ENCODE results near the gene SLC1A1. TPM values are rescaled to one million over a fixed set of nuclear protein-coding genes. Genes with fewer than 3 reads are reported as not detected.
"Not testable (repeated sequence)": the region's sequence is repeated elsewhere in the genome, so short reads cannot be mapped to it uniquely, and the experiment has no call there.

SLC1A1 gene
- polyA plus RNA-seq, 3 donors: 17.6 to 26.7 (median 18.7) TPM

DNA sequence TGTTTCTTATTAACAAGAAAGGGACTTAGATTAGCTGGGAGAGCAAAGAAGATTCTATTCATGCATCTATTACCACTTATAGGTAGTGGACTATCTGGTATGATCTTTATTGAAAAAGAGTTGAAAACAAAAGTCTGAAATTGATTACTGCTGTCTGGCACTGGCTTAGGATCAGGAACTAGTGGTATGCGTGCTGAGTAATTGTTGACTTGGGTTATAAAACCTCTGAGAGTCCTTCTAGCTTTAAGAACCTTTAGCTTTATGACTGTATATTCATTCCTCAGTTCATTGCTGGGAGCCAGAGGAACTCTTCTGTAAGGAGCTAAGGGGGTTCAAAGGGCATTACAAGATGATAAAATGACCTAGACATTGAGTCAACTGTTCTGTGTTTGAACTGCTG is 7.6 kb downstream of the SLC1A1 start:
- DNase-seq (ENCODE audit: extremely low read depth in 1 of 11, low read depth in 9 of 11, low spot score in 4 of 11): no peak

DNA sequence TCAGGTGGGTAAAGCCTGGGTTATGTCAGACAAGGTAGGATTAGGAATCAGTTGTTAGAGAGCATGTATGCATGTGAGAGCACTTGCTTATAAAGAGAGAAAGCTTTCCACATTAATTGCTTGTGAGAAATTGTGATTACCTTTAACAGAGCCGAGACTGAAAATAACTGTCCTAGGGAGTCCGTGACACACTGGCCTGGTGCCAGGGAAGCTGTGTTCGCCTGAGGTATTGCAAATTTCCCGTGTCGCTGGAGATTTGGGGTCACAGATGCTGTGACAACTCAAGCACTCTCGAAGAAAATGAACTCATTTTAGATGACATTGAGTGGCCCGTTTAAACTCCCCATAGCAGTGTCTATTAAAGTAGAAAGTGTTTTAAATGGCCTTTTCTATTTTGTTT is 9.6 kb downstream of the SLC1A1 start:
- DNase-seq (ENCODE audit: extremely low read depth in 1 of 11, low read depth in 9 of 11, low spot score in 4 of 11): no peak

DNA sequence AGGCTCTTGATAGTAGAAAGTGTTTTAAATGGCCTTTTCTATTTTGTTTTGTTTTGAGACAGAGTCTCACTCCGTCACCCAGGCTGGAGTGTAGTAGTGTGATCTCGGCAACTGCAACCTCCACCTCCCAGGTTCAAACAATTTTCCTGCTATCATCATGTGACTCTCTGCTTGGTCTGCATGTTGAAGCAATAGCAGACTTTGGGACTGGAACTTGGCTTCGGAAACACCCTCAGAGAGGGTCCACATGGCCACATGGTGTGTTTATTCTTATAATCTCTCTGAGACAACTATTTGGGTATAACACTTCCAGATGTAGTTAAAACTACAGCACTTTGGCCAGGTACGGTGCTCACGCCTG is 10.9 kb downstream of the SLC1A1 start:
- no peak for DNase-seq (ENCODE audit: extremely low read depth in 1 of 11, low read depth in 9 of 11, low spot score in 4 of 11)

DNA sequence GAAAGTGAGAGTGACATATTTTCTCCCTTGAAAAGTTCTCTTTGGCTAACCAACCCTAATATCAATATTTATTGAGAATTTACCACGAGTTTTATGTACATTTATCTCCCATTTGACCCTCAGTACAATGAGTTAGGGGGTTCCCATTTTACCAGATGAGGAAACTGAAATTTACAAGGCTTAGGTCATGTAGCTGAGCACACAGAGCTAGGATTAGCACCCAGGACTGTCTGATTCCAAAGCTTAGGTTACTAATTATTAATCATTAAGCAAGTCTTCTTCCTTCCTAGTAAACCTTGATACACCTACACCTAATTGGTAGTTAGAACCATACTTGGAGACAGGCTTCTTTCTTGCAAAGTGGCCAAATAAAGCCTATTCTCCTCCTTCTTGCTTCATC is 12.2 kb downstream of the SLC1A1 start:
- DNase-seq (ENCODE audit: extremely low read depth in 1 of 11, low read depth in 9 of 11, low spot score in 4 of 11): no peak

DNA sequence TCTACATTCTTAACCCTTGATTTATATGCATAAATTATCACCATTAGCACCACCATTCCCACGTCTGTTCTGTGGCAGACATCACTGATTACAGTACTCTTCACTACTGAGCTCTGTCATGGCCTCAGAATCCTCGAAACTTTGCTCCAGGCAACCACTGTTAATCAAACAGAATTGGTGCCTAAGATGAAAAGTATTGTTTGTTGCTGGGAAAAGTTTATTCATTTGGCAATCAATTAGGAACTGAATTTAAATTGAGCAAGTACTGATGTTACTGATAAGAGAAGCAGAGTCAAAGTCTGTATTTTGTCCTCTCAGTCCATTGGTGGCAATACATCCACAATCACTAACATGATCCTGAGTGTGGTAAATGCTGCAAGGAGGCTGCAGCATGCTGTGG is 12.8 kb downstream of the SLC1A1 start:
- no peak for DNase-seq (ENCODE audit: extremely low read depth in 1 of 11, low read depth in 9 of 11, low spot score in 4 of 11)

DNA sequence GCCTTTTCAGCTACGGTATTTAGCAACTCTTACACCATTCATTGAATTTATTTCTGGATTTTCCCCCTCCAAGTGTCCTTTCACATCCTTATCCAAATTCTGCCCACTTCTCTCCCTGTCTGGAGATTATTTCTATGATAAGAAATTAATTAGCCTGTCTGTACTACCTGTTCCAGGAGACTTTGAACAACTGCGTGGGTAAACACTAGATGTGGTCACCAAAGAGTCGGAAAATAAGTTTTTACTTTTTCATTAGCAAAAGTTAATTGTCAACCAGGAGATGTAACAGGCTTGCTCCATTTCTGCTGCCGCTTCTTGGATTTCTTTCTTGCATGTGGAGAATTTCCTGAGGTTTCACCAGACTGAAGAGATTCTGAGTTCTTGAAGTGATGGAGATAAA is 14.0 kb downstream of the SLC1A1 start:
- DNase-seq (ENCODE audit: extremely low read depth in 1 of 11, low read depth in 9 of 11, low spot score in 4 of 11): no peak

DNA sequence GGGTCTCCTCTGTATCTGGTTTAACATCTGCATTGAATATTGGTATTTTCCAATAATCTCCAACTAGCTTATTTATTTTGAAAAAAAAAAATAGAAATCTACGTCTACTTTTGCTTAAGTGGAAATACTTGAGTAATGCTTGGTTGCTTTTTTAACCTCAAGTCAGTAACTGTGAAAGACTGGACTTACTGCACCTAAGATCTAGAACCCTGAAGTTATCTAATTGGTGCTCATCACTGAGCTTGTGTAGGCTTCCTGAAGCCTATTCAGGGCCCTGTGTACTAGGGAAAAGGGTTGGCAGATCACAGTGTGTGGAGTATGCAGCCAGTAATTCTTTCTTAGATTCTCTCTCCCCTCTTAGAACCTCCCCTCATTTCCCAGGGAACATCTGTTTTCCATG is 16.2 kb downstream of the SLC1A1 start:
- DNase-seq (ENCODE audit: extremely low read depth in 1 of 11, low read depth in 9 of 11, low spot score in 4 of 11): no peak

DNA sequence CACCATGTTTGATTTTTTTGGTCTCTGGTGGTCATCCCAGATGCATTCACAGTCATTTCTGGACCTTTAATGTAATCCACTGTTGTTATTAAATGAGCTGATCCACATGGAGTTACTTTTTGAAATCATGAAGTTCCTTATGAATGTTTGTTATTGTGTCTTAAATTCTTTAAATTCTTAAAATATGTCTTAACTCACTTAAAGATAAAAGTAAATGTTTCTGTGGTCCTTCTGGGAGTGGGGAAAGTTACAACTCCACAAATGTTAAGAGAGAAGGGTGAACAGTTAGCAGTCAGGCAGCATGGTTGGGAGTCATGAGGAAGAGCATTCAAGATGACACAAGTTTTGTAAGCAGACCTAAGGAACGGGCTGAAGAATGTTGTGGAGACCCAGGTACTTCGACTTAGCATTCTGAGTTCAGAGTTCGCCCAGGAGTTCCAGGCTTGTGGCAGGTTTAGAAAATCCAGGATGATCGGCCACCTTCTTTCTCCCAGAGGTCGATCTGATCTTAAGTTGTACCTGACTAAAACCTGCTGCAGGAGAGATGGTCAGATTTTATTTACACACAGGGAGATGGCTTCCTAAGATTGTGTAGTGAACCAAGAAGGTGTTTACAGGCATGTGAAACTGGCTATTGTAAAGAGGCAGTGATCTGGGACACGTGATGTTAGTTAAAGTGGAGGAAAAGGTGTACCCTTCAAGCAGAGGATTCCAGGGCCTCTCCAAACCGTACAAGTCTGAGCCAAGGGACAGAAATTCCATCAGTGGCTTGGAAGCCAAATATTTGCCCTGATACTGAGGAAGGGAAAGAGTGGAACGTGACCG is 17.2 kb downstream of the SLC1A1 start:
- DNase-seq (ENCODE audit: extremely low read depth in 1 of 11, low read depth in 9 of 11, low spot score in 4 of 11): no peak

DNA sequence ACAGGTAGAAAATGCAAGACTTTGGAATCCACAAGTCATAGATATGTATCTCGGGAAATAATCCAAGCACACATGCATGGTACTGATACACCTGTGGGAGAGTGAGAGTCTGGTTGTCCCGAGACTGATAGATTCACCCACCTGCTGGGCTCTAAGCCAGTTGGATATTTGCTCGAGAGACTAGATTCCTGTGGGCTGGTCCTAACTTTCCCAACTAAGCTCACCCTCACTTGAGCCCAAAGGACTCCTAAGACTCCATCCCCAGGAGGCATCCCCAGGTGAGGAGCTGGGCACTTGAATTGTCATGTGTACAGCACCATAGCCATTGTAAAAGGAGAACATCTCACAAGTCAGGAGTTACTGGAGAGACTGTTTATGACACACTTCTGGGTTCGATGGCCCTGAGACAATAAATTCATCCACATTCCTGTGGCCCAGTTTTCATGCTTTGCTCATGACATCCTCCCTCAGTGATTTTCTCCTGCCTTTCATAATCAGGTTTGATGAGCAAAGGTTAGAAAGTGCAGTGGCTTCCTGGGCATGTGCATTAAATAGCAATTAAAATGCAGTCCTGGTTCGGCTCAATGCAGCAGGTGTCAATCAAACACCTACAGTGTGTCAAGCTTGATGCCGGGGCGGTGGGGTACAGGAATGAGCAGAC is 18.1 kb downstream of the SLC1A1 start:
- DNase-seq (ENCODE audit: extremely low read depth in 1 of 11, low read depth in 9 of 11, low spot score in 4 of 11): no peak

DNA sequence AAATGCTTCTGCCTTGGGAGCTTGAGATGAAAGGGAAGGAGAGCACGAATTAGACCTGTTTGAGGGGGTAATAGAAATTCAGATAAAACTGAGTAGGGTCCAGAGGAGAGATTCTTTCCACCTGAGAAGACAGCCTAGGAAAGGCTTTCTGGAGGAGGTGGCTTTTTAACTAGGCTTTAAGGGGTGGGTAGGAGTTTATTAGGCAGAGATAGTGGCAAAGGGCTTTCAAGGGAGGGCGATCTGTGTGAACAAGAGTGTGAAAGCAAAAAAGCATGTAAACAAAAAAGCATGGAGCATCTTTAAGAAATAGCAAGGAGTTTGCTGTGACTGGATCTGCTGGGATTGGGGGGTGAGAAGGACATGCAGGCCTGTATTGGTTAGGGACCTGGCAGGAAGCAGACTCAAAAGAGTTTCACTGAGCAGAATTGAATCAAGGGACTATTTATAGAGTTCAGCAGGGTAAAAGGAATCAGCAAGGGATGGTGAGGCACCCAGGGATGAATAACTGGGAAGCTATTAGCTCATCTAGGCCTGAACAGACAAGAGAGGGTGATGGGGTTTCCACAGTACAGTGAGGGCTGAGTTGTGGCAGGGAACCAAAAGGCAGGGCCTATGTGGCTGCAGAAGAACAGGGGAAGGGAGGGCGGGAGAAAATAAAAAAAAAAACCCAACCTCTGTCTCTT is 18.8 kb downstream of the SLC1A1 start:
- no peak for DNase-seq (ENCODE audit: extremely low read depth in 1 of 11, low read depth in 9 of 11, low spot score in 4 of 11)

DNA sequence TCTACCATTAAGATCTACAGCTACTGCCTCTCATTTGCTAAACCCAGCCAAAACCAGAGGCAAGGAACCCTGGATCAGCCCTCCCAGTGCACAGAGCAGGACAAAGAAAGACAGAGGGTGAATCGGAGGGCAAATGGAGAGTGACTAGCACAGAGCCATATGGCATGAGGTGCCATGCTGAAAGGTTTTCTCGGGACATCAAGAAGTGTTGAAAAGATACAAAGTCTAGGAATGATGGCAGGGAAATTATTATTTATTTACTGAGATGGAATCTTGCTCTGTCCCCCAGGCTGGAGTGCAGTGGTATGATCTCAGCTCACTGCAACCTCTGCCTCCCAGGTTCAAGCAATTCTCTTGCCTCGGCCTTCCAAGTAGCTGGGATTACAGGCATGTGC is 19.3 kb downstream of the SLC1A1 start:
- DNase-seq (ENCODE audit: extremely low read depth in 1 of 11, low read depth in 9 of 11, low spot score in 4 of 11): no peak

DNA sequence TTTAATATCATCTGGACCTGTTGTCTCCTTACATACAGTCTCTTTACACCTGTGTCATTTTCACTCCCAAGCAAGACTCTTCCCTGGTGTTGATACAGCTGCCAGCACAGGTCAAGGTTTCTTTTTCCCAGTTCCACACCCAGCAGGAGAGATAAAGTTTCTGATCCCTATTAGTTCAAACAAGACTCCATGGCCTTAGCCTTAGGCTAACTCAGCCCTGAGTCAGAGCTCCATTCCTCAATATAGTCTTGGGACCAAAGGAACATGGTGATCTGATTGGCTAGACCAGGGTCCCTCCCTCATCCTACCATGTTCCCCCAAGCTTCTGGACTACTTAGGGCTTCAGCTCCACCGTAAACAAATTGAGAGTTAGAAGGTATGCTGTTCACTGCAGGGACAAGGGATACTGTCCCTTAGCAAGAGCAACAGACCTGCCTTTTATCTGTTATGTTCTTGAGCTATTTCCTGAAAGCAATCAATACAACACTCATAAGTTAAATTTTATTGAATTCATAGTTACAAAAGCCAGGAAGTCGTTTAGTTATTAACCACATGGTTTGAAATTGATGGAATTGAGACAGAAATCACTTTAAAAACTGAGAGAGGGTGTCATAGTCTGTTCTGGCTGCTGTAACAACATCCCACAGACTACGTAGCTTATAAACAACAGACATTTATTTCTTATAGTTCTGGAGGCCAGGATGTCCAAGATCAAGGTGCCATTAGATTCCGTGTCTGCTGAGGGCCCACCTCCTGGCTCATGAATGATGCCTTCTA is 20.5 kb downstream of the SLC1A1 start:
- DNase-seq (ENCODE audit: extremely low read depth in 1 of 11, low read depth in 9 of 11, low spot score in 4 of 11): no peak

DNA sequence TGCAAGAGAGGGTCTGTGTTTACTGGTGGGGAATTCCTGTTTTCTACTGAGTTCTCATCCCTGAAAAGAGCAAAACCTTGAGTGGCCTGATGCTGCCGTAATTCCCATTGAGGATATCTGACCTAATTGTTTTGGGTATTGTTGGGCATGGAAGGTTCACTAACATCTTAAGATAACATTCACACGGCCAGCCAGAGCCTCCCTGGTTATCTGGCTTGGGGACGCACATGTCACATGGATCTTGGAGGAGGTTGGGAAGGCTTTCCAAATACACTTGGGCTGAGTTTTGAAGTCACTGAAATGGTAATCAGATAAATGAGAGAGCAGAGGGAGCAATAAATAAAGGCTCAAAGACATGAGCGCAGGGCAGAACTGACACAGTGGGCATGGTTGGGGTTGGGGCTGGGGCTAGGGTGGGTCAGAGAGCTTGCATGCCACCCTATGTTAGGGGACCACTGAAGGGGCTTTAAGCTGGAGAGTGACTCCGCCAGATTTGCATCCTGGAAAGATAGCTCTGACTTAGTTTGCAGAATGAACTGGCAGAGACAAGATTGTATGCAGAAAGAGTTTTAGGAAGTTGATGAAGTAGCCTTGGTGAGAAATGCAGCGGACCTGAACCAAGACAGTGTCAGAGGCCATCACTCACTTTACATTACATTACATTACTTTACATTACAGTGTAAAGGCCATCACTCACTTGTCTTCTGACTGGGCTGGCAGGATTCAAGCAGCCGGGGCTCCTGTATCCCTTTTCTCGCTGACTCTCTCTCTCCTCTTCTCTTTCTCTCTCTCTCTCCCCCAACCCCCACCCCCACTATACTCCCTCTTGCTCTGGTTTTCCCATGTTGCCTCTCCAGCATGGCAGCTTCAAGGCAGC is 24.2 kb downstream of the SLC1A1 start:
- no peak for DNase-seq (ENCODE audit: extremely low read depth in 1 of 11, low read depth in 9 of 11, low spot score in 4 of 11)

DNA sequence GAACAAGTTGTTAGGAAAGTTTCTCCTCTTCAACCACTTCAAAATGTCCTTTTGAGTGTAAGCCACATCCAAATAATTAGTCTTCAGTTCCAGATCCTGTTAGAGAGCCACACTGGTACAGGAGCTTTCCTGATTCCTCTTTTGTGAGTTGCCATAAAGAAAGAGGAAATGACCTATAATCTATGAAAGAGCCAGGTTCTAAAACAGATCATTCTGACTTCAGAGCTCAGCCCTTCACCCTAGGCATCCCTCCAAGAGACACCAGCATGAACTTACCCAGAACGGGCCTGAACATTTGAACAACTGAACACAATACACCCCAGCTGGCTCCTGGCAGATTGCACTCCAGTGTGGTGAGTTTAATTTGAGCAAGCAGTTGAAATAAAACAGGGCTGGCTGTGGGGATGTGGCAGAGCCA is 25.7 kb downstream of the SLC1A1 start:
- DNase-seq (ENCODE audit: extremely low read depth in 1 of 11, low read depth in 9 of 11, low spot score in 4 of 11): no peak

DNA sequence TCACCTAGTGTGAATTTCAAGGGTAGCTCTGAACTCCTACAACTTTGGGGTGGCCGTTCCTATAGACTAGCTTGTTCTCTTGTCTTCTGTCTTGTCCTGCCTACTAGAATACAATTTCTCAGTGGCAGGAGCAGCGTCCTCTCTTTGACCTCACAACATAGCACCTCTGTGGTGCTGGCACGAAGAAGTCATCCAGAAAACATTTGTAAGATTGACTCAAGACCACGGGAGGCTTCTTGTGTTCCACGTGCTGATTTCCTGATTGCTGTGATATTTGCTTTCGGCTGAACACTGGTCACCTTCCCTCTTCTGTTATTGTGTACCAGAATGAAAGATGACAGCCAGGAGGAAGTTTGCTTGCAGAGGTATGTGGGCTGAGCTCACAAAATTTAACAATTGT is 27.0 kb downstream of the SLC1A1 start:
- no peak for DNase-seq (ENCODE audit: extremely low read depth in 1 of 11, low read depth in 9 of 11, low spot score in 4 of 11)

DNA sequence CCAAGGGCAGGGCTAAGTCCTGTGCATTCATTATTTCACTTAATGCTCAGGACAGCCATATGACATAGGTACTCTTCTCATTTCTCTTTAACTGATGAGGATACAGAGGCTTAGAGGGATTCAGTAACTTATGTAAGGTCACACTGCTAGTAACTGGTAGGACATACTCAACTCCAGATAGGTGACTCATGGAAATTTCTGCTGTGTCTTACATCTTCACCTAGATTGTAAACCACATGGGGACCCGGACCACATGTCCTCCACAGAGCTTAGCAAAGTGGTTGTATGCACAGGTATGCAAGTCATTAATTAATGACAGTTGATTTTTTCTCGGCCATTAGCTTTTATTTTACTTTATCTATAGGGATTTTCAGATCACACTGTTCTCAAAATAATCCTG is 29.3 kb downstream of the SLC1A1 start:
- DNase-seq (ENCODE audit: extremely low read depth in 1 of 11, low read depth in 9 of 11, low spot score in 4 of 11): no peak

DNA sequence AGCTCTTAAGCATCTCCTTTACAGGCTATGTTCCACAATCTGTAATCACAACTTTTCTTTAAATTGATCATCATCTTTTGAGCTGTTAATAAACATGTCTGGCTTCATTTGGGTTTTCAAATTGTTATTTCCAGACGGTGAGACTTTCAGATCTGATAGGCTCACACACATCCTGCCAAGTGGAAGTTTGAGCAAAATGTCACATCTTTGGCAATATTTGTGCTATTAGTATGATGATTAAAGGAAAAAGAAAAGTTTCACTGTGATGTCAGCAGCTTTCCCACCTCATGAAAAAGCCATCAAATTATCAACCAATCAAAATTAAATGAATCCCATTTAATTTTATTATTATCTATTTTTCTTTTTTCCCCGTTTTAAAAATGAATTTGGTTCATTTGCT is 29.8 kb downstream of the SLC1A1 start:
- DNase-seq (ENCODE audit: extremely low read depth in 1 of 11, low read depth in 9 of 11, low spot score in 4 of 11): no peak

DNA sequence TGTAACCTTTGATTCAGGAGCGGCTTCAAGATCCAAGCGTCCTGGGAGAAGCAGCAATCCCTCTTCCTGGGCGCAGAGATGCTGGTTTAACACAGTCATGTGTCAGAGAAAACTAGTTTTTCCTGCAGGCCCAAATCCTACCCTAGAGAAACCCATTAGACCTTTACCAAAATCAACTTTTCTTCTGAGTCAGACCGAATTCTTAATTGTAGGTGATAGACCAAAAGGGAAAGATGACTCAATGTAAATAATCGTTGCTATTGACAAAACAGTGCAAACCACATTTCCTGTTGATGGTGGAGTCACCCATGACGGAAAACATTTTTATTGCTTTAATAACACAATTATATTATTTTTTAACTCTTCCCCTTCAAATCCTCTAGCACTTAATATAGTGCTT is 40.1 kb downstream of the SLC1A1 start:
- no peak for DNase-seq (ENCODE audit: extremely low read depth in 1 of 11, low read depth in 9 of 11, low spot score in 4 of 11)

DNA sequence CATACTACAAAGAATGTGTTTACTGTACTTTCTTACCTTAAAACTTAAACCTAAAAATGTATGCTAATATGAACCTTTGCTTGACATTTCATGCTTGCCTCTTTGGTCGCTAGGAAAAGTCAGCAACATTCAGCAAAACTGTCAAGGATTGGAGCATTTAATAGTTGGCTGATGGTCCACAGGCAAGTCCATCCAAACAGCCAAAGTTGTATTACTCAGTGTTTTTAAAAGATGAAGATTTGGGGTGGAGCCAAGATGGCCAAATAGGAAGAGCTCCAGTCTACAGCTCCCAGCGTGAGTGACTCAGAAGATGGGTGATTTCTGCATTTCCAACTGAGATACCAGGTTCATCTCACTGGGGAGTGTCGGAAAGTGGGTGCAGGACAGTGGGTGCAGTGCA is 40.6 kb downstream of the SLC1A1 start:
- DNase-seq (ENCODE audit: extremely low read depth in 1 of 11, low read depth in 9 of 11, low spot score in 4 of 11): not testable (repeated sequence)

All from renal cortex interstitium (tissue), 11 donors.